Peyer's patch (tissue), 4 donors: ENCODE results near the gene RAI14.

ENCODE experiments used
- POLR2A ChIP-seq, 2 donors: fragments of 450-650 bp; IDR thresholded peaks; one replicate each; pipeline ENCODE4 v1.5.1; 2017; ENCODE audit warnings: antibody characterized with exemption in 2 of 2, mild to moderate bottlenecking in 2 of 2, moderate library complexity in 2 of 2
- TF ChIP-seq, protein P1 (sequence below), 6 experiments: fragments of 450-650 bp in 4 of 6; fragments of 200-600 bp in 2 of 6; sonication (generic) in 1 of 6; IDR thresholded peaks; one replicate each; pipeline ENCODE4 v1.5.1; 2017 to 2019; ENCODE audit warnings: antibody characterized with exemption in 6 of 6, mild to moderate bottlenecking in 3 of 6, moderate library complexity in 1 of 6

- TF ChIP-seq, protein P1, sequence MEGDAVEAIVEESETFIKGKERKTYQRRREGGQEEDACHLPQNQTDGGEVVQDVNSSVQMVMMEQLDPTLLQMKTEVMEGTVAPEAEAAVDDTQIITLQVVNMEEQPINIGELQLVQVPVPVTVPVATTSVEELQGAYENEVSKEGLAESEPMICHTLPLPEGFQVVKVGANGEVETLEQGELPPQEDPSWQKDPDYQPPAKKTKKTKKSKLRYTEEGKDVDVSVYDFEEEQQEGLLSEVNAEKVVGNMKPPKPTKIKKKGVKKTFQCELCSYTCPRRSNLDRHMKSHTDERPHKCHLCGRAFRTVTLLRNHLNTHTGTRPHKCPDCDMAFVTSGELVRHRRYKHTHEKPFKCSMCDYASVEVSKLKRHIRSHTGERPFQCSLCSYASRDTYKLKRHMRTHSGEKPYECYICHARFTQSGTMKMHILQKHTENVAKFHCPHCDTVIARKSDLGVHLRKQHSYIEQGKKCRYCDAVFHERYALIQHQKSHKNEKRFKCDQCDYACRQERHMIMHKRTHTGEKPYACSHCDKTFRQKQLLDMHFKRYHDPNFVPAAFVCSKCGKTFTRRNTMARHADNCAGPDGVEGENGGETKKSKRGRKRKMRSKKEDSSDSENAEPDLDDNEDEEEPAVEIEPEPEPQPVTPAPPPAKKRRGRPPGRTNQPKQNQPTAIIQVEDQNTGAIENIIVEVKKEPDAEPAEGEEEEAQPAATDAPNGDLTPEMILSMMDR (IDR thresholded peaks at IDR 0.05), result no peak
- no peak for TF ChIP-seq POLR2A (IDR thresholded peaks at IDR 0.05)
These were observed 26.9 kb downstream of the RAI14 start for GRCh38 chr5:34682926-34683623.
